T-cell (primary cell): Measurements from ENCODE around the gene EIF1AD. TPM values are rescaled to one million over a fixed set of nuclear protein-coding genes. Genes with fewer than 3 reads are reported as not detected.
A peak's percentile ranks its signal among the peaks of the same experiment; 100 is the strongest.

Experiments used
- ATAC-seq, 4 experiments: fragments of 200-7000 bp in 3 of 4; fragments of 150-1000 bp in 1 of 4; cut with Tn5 transposase; replicated peaks in 1 of 4; 1 replicate in 3 of 4; 2 replicates in 1 of 4; pipeline ENCODE4 v1.10.0; 2021; ENCODE audit warnings: moderate library complexity in 3 of 4, mild to moderate bottlenecking in 2 of 4, moderate number of reproducible peaks in 1 of 4
- CTCF ChIA-PET, 2 donors: fragments of 300-600 bp; sonication (Branson Sonifier 250); formaldehyde crosslinking; loops; one replicate each; lab custom pipeline; 2022; ENCODE audit warnings: antibody characterized with exemption in 2 of 2; lab: Charles Lee
- POLR2A ChIA-PET, 2 donors: fragments of 300-600 bp; sonication (Branson Sonifier 250); formaldehyde crosslinking; loops; one replicate each; lab custom pipeline; 2022; ENCODE audit warnings: antibody characterized with exemption in 2 of 2; lab: Charles Lee
- DNase-seq, 35 experiments: peaks; one replicate each; pipeline versions ENCODE4 v3.0.0 to v3.0.0-alpha.2; 2013 to 2023
- H3K27ac ChIP-seq: one replicate; pipeline ENCODE4 v1.5.1; 2013; ENCODE audit warnings: low read length
- H3K27me3 ChIP-seq, 2 experiments: replicated peaks in 1 of 2; 1 replicate in 1 of 2; 2 replicates in 1 of 2; pipeline versions ENCODE4 v1.6.1 to v1.7.0; 2013; ENCODE audit warnings: low read length in 1 of 2, mixed read lengths in 1 of 2; ENCODE audit not compliant: control insufficient read depth in 2 of 2, insufficient read depth in 2 of 2; ENCODE audit errors: extremely low read depth in 1 of 2
- H3K36me3 ChIP-seq, 2 donors: 1 replicate in 1 of 2; 2 replicates in 1 of 2; pipeline versions ENCODE4 v1.6.1 to v1.7.0; 2013; ENCODE audit warnings: low read length in 1 of 2; ENCODE audit not compliant: control insufficient read depth in 2 of 2, insufficient read depth in 1 of 2; ENCODE audit errors: extremely low read depth in 1 of 2
- H3K4me1 ChIP-seq, 2 experiments: 1 replicate in 1 of 2; 2 replicates in 1 of 2; pipeline versions ENCODE4 v1.6.1 to v1.7.0; 2013; ENCODE audit warnings: low read length in 2 of 2, mixed read lengths in 1 of 2; ENCODE audit not compliant: insufficient read depth in 2 of 2, control insufficient read depth in 1 of 2; ENCODE audit errors: extremely low read depth in 1 of 2
- H3K4me3 ChIP-seq, 2 donors: 1 replicate in 1 of 2; 2 replicates in 1 of 2; pipeline versions ENCODE4 v1.5.1 to v1.7.0; 2013; ENCODE audit warnings: mild to moderate bottlenecking in 2 of 2, low read length in 1 of 2, moderate library complexity in 1 of 2; ENCODE audit not compliant: control insufficient read depth in 1 of 2; ENCODE audit errors: extremely low read depth in 1 of 2
- H3K9me3 ChIP-seq: 2 replicates; pipeline ENCODE4 v1.7.0; 2013
- H3K27ac Mint-ChIP-seq, 2 donors: one replicate each; pipeline ENCODE4 v1.8.0; 2020 to 2021; ENCODE audit warnings: mild to moderate bottlenecking in 2 of 2, mixed read lengths in 2 of 2
- H3K27me3 Mint-ChIP-seq, 2 donors: one replicate each; pipeline ENCODE4 v1.8.0; 2021 to 2022; ENCODE audit warnings: mixed read lengths in 2 of 2
- H3K36me3 Mint-ChIP-seq: one replicate; pipeline ENCODE4 v1.8.0; 2021; ENCODE audit warnings: mixed read lengths
- H3K4me1 Mint-ChIP-seq, 3 donors: one replicate each; pipeline ENCODE4 v1.8.0; 2020 to 2022; ENCODE audit warnings: mixed read lengths in 3 of 3, mild to moderate bottlenecking in 1 of 3
- H3K4me3 Mint-ChIP-seq, 3 donors: one replicate each; pipeline ENCODE4 v1.8.0; 2020 to 2022; ENCODE audit warnings: mild to moderate bottlenecking in 3 of 3, mixed read lengths in 3 of 3, moderate library complexity in 3 of 3
- H3K9me3 Mint-ChIP-seq, 3 donors: one replicate each; pipeline ENCODE4 v1.8.0; 2020 to 2022; ENCODE audit warnings: mixed read lengths in 3 of 3
- WGBS: methylation state at CpG from one replicate; pipeline ENCODE4 v1.1.5; 2013; ENCODE audit warnings: missing lambda C conversion rate; ENCODE audit not compliant: insufficient coverage; 5-methylcytosine and 5-hydroxymethylcytosine counted together
- total RNA-seq, 35 experiments: library from RNA in 6 of 35; stranded (reverse) in 6 of 35; fragments of 120-200 nt in 1 of 35; gene quantifications; one replicate each; pipeline versions ENCODE4 v1.2.1 to v1.2.4 and lab custom pipeline; 2013 to 2026

The EIF1AD gene
- total RNA-seq, 5 donors from 2014 or later (not counting 1 experiment from before 2014, with no cell fraction given): 50.7 to 114 (median 58.8) TPM

GRCh38 chr11:66046901-66047300 lies 44.9 kb upstream of the EIF1AD start:
- no CpG with 5 or more reads among the region's 3 CpGs for WGBS
- Mint-ChIP-seq H3K27me3 (peaks cover 4 to 6% of the 10 kb centered on the region in 2 donors), H3K36me3 (no peaks in the 10 kb centered on the region), H3K27ac (no peak overlapping the region), H3K4me1 (peaks cover 19 to 31% (median 20%) of the 10 kb centered on the region in 3 donors), H3K9me3 (no peaks in the 10 kb centered on the region), H3K4me3 (no peak overlapping the region)
- H3K4me3 ChIP-seq: no peak overlapping the region
- ChIA-PET POLR2A (no interaction called here), CTCF (interaction anchor here in 1 of 2 donors (0.6 kb wide), 1 partner anchor 9 kb away, joined by 6 read pairs; no protein-coding TSS in a partner anchor)
- H3K36me3 ChIP-seq: no peaks in the 10 kb centered on the region
- peaks cover 2 to 29% of the 10 kb centered on the region in 2 experiments for H3K4me1 ChIP-seq
- no peak for DNase-seq
- no peaks in the 10 kb centered on the region for H3K9me3 ChIP-seq
- H3K27me3 ChIP-seq: peaks cover 0 to 26% of the 10 kb centered on the region in 2 experiments
- no peak overlapping the region for H3K27ac ChIP-seq
- ATAC-seq: no peak

- ChIA-PET POLR2A (interaction anchor here in 1 of 2 donors (0.5 kb wide), 1 partner anchor 613 kb away, joined by 3 read pairs; no protein-coding TSS in a partner anchor), CTCF (interaction anchor here (0.6 to 2.0 kb wide), 13 partner anchors 11 to 824 kb away, joined by 3 to 11 read pairs (median 4); partner anchors contain the start of genes CCDC85B (in 1 of the 2) and PACS1 (in 1 of the 2))
- Mint-ChIP-seq H3K27ac (peak overlapping the region in 1 of 2 donors; percentile 23), H3K4me3 (no peak overlapping the region), H3K36me3 (no peaks in the 10 kb centered on the region), H3K4me1 (peaks cover 11 to 21% (median 13%) of the 10 kb centered on the region in 3 donors), H3K27me3 (peaks cover 4 to 6% of the 10 kb centered on the region in 2 donors), H3K9me3 (no peaks in the 10 kb centered on the region)
- Histone ChIP-seq H3K27me3 (peaks cover 0 to 26% of the 10 kb centered on the region in 2 experiments), H3K27ac (no peak overlapping the region), H3K4me3 (no peak overlapping the region), H3K36me3 (no peaks in the 10 kb centered on the region), H3K9me3 (no peaks in the 10 kb centered on the region), H3K4me1 (peaks cover 2 to 18% of the 10 kb centered on the region in 2 experiments)
- peak; percentile 92 to 96 (median 94) for ATAC-seq
- whole genome bisulfite sequencing: 13% methylated on average over 8 of the region's 11 CpGs
- DNase-seq: peak; percentile 58 to 91 (median 78)
These were observed 43.3 kb upstream of the EIF1AD start for GRCh38 chr11:66045177-66045639.

DNA sequence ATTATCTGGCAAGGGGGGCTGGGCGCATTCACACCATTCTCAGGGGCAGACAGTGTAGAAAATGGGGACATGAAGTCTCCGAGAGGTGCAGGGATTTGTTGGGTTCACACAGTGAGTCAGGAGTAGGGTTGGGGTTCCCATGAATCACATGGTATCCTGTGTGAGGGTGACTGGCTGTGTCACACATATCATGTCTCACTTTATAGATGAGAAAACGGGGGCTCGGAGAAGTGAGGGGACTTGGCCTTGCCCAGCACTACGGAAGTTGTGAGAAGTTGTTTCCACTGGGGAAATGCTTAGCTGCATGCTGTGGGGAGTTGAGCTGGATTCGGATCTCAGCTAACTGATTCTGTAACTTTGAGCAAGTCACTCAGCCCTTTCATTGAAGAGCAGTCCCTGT lies 42.8 kb upstream of the EIF1AD start:
- no peak overlapping the region for H3K4me3 ChIP-seq
- DNase-seq: peak in 2 of 35 experiments; percentile 9 to 21
- POLR2A ChIA-PET: interaction anchor here in 1 of 2 donors (0.5 kb wide), 2 partner anchors 56 to 612 kb away, joined by 3 read pairs; no protein-coding TSS in a partner anchor
- Mint-ChIP-seq H3K36me3 (no peaks in the 10 kb centered on the region), H3K27ac (no peak overlapping the region), H3K4me1 (peaks cover 11 to 21% (median 13%) of the 10 kb centered on the region in 3 donors), H3K27me3 (peaks cover 4 to 7% of the 10 kb centered on the region in 2 donors), H3K9me3 (no peaks in the 10 kb centered on the region), H3K4me3 (peak overlapping the region in 1 of 3 donors; percentile 1)
- H3K4me1 ChIP-seq: peaks cover 2 to 18% of the 10 kb centered on the region in 2 experiments
- no peaks in the 10 kb centered on the region for H3K9me3 ChIP-seq
- CTCF ChIA-PET: interaction anchor here in 1 of 2 donors (0.6 to 2.0 kb wide), 11 partner anchors 11 to 823 kb away, joined by 3 to 11 read pairs (median 4); partner anchors contain the start of genes CCDC85B and PACS1
- peaks cover 0 to 26% of the 10 kb centered on the region in 2 experiments for H3K27me3 ChIP-seq
- whole genome bisulfite sequencing: 57% methylated on average over 4 of the region's 6 CpGs
- no peak overlapping the region for H3K27ac ChIP-seq
- H3K36me3 ChIP-seq: no peaks in the 10 kb centered on the region
- peak in 3 of 4 experiments; percentile 12 to 28 (median 20) for ATAC-seq

- Mint-ChIP-seq H3K9me3 (no peaks in the 10 kb centered on the region), H3K4me3 (no peak overlapping the region), H3K36me3 (no peaks in the 10 kb centered on the region), H3K27me3 (peaks cover 0 to 8% of the 10 kb centered on the region in 2 donors), H3K4me1 (peaks cover 8 to 14% (median 11%) of the 10 kb centered on the region in 3 donors), H3K27ac (no peak overlapping the region)
- POLR2A ChIA-PET: no interaction called here
- Histone ChIP-seq H3K27ac (no peak overlapping the region), H3K4me3 (no peak overlapping the region), H3K27me3 (peaks cover 0 to 20% of the 10 kb centered on the region in 2 experiments), H3K4me1 (peaks cover 0 to 10% of the 10 kb centered on the region in 2 experiments), H3K36me3 (no peaks in the 10 kb centered on the region), H3K9me3 (no peaks in the 10 kb centered on the region)
- CTCF ChIA-PET: interaction anchor here in 1 of 2 donors (0.5 to 0.6 kb wide), 2 partner anchors 10 to 712 kb away, joined by 3 to 4 read pairs; no protein-coding TSS in a partner anchor
- ATAC-seq (no peak), DNase-seq (no peak)
- WGBS: 96% methylated on average over 82 of the region's 88 CpGs
These were observed 41.3 kb upstream of the EIF1AD start for GRCh38 chr11:66042996-66043906.

DNA sequence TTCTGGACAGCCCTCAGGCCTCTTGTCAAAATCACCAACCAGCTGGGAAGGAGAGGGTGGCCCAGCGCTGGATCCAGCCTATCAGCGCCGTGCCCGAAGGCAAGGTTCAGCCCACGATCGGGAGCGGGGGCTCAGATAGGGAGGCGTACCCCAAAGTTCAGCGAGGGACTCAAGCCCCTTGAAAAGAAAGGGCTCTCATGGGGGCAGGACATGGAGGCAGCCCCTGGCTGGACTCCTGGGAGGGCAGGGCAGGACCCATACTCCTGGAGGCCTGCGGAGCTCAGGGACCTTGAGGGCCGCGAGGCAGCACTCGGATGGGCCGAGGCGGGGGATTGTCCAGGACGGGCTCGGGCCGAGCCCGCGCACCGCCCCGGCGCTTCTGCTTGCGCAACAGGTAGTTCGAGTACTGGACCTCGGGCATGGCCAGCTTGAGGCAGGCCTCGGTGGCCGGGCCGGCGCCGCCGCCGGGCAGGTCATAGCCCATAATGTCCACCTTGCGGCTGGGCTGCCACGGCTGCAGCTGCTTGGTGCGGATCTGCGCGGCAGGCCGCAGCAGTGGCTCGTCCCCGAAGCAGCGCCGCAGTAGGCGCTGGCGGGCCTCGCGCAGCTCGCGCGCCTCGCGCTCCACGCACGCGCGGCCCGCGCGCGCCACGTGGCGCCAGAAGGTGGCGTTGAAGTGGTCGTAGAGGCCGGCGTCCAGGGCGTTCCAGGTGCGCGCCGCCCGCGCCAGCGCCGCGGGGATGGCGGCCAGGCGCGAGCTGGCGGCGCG lies 40.5 kb upstream of the EIF1AD start:
- WGBS: 96% methylated on average over 68 of the region's 81 CpGs
- CTCF ChIA-PET: interaction anchor here in 1 of 2 donors (0.6 kb wide), 1 partner anchor 551 kb away, joined by 3 read pairs; no protein-coding TSS in a partner anchor
- POLR2A ChIA-PET: no interaction called here

More for the DNA sequence above, 40.5 kb upstream of the EIF1AD start:
- Histone ChIP-seq H3K4me3 (no peak overlapping the region), H3K27ac (no peak overlapping the region), H3K27me3 (peaks cover 0 to 12% of the 10 kb centered on the region in 2 experiments), H3K4me1 (peaks cover 0 to 10% of the 10 kb centered on the region in 2 experiments), H3K9me3 (no peaks in the 10 kb centered on the region), H3K36me3 (no peaks in the 10 kb centered on the region)
- DNase-seq: no peak
- no peak overlapping the region for H3K27ac Mint-ChIP-seq
- ATAC-seq: no peak
- H3K9me3 Mint-ChIP-seq: no peaks in the 10 kb centered on the region
- H3K4me1 Mint-ChIP-seq: peaks cover 8 to 14% (median 11%) of the 10 kb centered on the region in 3 donors
- peaks cover 0 to 5% of the 10 kb centered on the region in 2 donors for H3K27me3 Mint-ChIP-seq
- H3K36me3 Mint-ChIP-seq: no peaks in the 10 kb centered on the region
- H3K4me3 Mint-ChIP-seq: no peak overlapping the region
